HG02642 (cell line): ENCODE results near the gene ZC3H7A.
"Not testable (repeated sequence)": the region's sequence is repeated elsewhere in the genome, so short reads cannot be mapped to it uniquely, and the experiment has no call there.

Source experiments
- ATAC-seq: cut with Tn5 transposase; IDR thresholded peaks from one replicate; pipeline ENCODE4 v1.9.1; 2021; ENCODE audit warnings: mild to moderate bottlenecking; ENCODE audit not compliant: unreplicated experiment, poor library complexity

Gene ZC3H7A

DNA sequence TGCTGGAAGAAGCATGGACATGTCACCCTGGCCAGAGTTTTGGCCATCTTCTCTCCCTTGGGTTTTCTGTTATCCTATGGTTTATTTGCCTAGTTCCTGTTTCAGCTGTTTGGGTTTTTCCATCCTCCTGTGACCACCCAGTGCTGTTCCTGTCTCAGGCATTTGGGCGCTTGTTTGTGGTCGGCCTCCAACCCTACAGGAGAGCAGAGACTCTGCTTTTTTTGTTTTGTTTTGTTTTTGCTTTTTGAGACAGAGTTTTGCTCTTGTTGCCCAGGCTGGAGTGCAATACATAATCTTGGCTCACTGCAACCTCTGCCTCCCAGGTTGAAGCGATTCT lies 3.3 kb upstream of the ZC3H7A start:
- ATAC-seq, result no peak

DNA sequence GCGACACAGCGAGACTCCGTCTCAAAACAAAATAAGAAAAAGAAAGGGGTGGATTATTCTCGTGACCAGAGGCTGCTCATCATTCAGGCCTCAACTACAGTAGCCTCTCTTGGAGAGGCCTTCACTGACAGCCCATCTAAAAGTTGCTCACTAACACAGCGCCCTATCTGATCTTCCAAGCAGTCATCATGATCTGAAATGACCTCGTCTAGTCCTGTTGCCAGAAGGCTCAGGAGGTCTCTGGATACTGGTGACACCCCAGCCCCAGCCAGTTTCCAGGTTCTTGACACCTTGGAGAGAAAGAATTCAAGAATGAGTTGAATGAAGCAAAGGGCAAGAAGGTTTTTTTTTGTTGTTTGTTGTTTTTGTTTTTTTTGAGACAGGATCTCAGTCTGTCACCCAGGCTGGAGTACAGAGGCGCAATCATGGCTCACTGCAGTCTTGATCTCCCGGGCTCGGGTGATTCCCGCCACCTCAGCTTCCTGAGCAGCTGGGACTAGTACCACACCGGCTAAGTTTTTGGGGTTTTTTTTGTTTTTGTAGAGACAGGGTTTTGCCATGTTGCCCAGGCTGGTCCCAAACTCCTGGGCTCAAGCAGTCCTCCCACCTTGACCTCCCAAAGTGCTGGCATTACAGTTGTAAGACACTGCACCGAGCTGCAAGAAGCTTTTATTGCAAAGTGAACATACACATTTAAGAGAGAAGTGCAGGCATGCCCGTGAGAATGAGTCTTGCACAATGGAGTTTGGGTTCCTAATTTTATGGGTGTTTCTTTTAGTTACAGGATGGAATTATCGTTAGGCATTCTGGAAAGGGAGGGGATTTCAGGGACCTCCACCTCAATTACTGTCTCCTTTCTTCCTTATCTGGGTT lies 2.7 kb upstream of the ZC3H7A start:
- ATAC-seq, result no peak

DNA sequence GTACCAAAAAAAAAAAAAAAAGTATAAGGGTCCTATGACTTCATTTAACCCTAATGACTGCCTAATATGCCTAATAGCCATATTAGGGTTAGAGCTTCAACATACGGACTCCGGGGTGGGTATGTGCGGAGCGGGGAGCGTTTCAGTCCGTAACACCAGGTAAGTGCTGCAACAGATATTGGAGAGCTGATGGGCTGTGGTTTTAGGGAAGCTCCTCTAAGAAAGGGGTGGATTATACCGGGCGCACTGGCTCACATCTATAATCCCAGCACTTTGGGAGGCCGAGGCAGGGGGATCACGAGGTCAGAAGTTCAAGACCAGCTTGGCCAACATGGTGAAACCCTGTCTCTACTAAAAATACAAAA lies 1.9 kb upstream of the ZC3H7A start:
- no peak for ATAC-seq

DNA sequence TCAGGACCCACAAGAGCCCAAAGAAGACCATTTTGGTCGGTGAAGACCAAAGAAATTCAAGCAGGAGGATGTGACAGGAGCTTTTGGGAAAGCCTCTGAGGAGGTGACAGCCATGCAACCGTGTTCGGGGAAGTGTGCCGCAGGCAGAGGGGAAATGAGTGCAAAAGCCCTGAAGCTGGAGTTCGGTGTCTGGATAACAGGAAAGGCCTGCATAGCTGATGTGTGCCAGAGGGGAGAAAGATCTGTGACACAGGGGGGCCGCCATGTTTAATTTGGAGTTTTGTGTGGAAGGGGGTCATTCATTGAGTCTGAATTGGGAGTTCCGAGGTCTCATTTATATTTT lies 870 bp upstream of the ZC3H7A start:
- ATAC-seq, result no peak

DNA sequence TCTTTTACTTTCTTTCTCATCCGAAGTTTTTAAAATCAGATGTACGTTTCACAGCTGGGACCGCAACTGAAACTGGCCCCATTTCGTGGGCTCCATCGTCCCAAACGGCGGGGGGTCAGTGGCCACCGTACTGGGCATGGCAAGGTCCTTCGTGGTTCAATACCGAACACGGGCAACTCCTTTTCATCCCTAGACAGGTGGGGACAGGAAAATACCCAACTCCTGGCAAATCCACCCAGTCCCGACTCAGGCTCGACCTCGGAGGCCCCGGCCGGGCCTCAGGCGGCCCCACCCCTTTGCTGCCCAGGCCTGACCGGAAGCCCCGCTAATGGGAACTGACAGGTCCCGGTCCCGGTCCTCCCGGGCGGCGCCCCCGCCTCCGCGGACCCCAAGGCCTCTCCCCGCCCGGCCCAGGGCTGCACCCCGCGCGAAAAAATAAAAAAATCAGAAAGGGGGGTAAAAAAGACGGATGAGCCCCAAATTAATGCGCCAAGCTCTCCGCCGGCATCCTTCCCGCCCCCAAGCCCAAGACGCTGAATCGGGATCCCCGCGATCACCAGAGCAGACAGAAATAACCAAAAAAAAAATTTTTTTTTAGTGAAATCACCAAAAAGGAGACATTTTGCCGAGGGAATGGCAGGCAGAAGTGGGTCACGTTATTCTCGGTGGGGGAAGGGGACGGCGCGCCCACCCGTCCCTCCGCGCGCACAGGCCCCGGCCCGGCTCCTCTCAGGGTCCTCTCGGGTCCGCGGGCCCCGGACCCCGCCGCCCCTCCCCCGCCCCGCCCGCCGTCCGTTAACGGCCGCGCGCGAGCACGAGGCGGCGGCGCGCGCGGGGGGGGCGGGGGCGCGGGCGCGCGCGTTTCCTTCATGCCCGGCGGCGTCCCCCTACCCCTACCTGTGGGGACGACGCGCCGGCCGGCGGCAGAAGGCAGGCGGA lies 562 bp downstream of the ZC3H7A start:
- no peak for ATAC-seq

DNA sequence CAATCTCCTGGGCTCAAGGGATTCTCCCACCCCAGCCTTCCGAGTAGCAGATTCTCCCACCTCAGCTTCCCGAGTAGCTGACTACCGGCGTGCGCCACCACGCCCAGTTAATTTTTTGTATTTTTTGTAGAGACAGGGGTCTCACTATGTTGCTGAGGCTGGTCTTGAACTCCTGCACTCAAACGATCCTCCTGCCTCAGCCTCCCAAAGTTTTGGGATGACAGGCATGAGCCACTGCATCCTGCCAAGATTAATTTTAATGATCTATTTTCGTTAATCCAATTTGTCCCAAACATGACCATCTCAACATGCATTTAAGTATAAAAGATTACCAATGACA lies 1.2 kb downstream of the ZC3H7A start:
- ATAC-seq, result no peak

DNA sequence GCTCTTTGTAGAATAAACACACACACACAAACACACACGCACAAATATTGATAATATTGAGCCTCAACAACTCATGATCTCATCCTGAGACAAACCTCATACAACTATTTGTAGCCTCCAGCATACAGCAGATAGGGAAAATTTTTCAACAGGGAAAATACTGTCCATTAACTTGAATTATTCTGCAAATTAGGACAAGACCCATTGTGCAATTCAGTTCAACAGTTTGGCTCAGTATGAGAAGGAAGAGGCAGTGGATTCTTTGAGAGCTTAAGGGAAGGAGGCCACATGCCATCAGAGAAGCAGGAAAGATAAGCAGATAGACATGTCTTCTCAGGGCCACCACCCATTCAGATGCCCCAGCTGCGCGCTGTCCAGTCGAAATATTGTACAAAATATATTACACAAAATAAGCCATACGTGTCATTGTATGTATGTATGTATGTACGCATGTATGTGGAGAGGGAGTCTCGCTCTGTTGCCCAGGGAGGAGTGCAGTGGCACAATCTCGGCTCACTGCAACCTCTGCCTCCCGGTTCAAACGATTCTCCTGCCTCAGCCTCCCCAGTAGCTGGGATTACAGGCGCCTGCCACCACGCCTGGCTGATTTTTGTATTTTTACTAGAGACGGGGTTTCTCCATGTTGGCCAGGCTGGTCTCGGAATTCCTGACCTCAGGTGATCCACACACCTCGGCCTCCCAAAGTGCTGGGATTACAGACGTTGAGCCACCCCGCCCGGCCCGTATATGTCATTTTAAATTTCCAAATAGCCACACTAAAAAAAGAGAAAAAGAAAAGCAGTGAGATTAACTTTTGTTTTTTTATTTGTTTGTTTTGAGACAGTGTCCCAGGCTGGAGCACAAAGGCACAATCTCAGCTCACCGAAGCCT lies 1.8 kb downstream of the ZC3H7A start:
- ATAC-seq, result no peak

DNA sequence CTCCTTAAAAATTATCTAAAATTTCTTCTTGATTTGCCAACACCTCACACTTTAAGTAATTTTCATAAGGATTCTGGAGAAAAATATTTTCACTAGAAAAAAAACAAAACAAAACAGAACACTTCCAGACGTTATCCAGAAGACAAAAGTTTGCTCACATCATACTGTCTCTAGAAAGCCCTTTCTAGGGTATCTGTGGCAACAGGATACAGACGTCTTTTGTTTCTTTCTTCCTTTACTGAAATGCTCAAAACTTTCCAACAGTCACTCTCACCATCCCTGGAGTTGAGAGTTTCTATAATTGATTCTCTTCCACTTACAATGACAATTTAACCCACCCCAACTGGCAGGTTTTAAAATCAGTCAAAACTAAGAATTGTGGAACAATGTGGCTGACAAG lies 2.6 kb downstream of the ZC3H7A start:
- ATAC-seq, result no peak

DNA sequence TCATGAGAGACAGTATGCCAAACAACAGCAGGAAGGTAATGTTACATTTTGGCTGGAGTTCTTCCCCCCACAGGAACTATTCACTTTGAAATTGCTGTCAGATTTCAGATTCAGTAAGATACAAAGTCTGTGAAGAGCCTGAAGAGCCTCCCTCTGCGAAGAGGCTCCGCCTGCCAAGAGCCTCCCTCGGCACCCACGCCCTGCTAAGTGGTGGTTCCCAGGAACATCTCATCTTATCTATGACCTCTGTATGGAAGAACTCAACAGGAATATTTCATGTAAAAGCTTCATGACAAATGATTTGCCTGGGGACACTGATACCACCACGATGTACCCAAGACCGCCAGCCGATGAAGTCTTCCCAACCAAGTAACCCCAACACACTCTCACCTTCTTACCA lies 3.2 kb downstream of the ZC3H7A start:
- no peak for ATAC-seq

DNA sequence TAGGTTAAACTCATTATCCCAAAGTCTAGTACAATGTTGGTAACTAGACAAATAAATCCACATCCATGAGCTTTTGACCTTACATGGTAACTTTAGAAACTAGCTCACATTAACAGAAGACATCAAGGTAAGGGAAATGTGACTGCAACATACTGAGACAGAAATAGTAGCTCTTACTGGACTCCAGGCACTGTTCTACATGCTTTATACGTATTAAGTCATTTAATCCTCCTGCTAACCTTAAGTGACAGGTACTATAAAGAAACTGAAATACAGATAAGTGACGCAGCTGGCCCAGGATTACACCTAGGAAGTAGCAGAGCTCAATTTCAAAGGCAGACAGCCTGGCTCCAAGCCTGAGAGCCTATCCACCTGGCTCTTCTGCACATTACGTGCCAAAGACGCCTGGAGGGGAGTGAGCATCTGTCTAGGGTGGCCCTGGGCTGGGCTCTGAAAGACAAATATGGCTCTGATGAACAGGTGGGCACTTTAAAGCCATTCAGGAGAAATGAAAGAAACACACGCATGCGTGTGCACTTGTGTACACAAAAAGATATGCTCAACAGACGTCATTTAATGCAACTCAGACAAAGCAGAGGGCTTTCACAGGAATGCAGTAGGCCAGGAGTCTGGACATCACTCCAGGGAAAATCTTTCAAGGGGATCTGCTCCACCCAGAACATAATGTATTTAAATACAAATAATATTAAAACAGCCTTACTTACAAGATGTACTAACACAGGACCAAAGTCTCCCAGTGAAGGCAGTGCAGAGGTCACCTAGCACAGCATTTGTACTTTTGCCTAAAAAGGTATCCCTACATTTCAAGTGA lies 4.4 kb downstream of the ZC3H7A start:
- no peak for ATAC-seq

DNA sequence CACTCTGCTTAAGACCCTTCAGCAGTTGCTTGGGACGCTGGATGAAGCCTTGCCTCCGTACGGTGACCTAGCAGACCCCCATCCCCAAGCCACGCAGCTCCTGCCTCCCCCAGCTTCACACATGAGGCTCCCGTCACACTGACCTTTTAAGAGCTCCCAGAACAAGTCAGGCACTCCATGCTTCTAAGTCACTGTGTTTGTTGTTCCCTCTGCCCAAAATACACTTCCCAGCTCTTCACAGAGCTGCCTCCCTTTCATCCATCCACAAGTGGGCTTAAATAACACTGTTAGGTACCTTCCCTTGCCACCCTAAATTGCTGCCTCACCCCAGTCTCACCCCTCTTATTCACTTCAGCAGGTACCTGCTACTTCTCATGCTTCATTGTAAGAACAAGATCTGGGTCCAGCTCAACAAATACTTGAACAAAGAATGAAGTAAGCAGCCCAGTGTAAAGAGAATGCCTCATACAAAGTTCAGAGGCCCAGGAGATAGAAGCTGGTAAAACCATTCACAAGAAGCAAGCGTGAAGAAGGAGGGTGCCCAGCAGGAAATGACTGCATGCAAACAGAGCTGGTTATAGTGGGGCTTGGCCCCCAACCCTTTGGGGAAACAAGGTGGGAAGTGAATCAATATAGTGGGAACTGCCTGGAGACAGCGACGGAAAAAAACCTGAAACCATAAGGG lies 5.8 kb downstream of the ZC3H7A start:
- no peak for ATAC-seq

DNA sequence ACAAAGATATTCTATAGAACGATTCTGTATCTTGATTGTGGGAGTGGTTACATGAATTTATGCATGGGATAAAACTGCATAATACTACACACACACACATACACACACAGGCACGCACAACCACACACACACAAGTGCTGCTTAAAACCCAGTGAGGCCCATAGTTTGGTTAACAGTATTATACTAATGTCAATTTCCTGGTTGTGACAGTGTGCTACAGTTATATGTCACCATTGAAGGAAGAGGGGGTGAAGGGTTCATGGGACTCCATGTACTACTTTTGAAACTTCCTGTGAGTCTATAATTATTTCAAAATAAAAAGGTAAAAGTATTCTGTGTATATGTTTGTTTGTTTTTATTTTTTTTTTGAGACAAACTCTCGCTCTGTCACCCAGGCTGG lies 8.1 kb downstream of the ZC3H7A start:
- no peak for ATAC-seq

DNA sequence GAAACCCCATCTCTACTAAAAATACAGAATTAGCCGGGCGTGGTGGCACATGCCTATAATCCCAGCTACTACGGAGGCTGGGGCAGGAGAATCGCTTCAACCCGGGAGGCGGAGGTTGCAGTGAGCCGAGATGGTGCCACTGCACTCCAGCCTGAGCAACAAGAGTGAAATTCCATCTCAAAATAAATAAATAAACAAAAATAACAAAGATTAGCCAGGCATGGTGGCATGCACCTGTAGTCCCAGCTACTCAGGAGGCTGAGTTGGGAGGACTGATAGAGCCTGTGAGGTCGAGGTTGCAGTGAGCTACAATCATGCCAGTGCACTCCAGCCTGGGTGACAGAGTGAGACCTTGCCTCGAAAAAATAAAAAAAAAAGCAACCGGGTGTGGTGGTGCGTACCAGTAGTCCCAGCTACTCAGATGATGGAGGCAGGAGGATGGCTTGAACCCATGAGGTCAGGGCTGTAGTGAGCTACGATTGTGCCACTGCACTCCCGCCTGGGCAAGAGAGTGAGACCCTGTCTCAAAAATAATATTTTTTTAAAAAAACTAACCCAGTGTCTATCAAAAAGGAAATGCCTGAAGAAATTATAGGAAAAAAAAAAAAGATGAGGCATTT lies 12.0 kb downstream of the ZC3H7A start:
- ATAC-seq, result not testable (repeated sequence)

DNA sequence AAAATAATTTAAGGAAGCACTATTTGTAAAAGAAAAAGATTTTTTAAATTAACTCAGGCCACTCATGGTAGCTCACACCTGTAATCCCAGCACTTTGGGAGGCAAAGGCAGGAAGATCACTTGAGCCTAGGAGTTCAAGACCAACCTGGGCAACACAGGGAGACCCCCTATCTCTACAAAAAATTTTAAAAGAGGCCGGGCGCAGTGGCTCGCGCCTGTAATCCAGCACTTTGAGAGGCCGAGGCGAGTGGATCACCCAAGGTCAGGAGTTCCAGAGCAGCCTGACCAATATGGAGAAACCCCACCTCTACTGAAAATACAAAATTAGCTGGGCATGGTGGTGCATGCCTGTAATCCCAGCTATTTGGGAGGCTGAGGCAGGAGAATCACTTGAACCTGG lies 12.7 kb downstream of the ZC3H7A start:
- ATAC-seq, result not testable (repeated sequence)

DNA sequence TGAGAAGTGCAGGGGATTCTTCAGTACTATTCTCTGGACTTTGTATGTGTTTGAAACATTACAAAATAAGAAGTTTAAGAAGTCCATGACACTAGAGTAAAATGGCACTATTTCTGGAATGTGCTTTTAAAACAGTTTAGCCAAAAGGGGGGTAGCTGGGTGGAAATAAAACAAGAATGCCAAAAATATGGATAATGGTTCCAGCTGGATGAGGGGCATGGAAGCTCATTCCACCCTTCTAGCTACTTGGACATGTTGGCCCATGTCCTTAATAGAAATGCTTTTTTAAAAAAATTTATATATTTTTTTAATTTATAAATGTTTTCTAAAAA lies 13.1 kb downstream of the ZC3H7A start:
- no peak for ATAC-seq

DNA sequence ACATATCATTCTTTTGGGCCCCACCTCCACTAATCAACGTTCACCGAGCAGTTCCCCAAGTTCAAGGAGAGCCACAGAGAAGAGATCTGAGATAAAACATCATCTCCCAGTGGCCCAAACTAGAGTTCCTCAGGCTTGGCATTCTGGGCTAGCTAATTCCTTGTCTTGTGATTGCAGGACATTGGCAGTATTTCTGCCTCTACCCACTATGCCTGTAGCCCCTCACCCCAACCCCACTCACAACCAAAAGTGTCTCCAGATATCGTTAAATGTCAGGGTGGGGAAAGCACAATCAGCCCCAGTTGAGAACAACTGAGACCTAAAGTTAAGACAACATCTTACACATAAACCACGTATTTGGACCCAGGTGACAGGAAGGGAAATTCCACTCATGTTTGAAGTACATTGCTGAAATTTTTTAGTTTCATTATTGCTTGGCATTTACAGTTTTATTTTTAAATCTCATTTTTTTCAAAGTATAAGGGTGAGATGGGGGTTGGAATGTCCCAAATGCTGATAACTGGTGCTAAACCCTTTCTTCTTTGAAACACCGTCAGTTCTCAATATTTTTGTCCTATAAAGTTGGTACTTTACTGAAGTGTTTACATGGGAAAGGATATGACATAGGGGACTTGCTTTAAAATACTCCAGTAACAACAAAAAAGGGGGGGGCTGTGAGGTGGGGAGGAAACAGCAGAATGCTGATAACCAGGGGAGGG lies 13.6 kb downstream of the ZC3H7A start:
- peak; percentile 43 for ATAC-seq

DNA sequence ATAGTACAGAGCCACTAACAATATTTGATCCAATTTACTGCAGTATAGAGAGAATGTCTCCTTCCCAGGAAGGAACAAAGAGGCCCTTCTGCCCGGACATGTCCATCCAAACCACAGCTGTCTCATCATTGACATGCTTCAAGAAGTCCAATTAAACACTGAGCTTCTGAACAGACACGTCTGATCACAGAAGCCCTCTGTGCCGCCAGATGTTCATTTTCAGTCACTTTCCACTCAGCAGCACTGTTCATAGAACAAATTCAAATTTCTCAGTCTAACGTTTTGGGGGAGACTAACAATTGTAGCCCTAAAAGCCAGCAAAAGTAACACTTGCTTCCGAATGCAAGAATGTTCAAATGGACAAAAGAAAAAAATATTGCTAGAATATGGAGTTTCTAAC lies 15.3 kb downstream of the ZC3H7A start:
- no peak for ATAC-seq

DNA sequence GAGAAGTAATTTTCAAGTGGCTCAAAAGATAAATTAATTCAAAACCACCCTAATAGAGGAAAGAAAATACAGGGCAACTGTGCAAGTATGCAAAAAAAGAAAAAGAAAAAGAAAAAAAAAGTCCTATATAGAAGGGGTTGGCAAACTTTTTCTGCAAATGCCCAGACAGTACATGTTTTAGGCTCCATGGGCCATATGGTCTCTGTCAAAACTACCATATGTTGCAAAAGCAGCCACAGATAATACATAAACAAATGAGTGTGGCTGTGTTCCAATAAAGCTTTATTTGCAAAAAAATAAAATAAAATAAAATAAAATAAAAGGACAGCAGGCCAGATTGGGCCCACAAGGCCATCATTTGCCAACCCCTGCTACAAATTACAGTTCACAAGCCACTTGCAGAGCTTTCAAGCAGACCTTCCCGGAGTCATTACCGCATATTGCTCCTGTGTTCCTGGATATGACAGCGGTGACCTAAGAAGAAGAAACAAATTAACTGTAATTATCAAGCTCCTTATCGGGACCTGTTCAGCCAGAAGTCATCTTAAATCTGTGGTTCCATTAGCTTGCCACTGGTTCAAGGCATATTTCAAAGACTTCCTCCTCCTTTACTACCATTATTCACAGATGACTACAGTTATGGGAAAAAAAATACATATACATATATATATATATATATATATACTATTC lies 15.9 kb downstream of the ZC3H7A start:
- ATAC-seq, result no peak
